Measurements from ENCODE around the gene RTN1.

The RTN1 gene

DNA sequence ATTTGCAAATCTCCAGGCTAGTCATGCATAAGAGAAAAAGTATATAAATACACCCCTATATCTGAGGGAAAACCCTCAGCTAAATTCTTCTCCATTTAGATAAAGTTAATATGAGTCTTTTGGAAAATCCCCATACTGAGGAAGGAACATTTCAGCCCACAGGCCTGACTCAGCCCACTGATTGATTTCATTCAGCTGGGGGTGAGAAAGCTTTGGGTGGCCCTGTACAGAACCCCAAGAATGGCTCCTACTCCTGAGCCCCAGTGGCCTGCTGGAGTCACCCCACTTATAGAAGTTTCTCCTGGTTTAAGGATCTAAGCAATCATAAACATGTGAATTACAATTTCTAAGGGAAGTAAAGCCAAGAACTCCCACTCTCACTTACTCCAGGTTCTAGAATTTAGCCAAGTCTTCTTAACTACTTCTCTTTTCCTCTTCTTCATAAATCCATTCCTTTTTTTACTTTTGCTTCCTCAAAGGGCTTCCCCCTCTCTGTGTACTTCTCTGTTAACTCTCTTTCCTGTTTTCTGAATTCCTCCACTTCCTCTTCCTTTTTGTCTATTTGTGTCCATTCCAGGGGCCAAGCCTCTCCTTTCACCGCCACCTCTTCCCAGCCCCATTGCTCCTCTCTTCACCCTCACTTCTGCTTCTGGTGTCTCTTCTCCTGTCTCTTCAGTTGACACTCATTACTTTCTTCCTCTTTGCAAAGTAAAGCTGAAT, 21.0 kb downstream of the RTN1 start:
- TF ChIP-seq, protein P1, sequence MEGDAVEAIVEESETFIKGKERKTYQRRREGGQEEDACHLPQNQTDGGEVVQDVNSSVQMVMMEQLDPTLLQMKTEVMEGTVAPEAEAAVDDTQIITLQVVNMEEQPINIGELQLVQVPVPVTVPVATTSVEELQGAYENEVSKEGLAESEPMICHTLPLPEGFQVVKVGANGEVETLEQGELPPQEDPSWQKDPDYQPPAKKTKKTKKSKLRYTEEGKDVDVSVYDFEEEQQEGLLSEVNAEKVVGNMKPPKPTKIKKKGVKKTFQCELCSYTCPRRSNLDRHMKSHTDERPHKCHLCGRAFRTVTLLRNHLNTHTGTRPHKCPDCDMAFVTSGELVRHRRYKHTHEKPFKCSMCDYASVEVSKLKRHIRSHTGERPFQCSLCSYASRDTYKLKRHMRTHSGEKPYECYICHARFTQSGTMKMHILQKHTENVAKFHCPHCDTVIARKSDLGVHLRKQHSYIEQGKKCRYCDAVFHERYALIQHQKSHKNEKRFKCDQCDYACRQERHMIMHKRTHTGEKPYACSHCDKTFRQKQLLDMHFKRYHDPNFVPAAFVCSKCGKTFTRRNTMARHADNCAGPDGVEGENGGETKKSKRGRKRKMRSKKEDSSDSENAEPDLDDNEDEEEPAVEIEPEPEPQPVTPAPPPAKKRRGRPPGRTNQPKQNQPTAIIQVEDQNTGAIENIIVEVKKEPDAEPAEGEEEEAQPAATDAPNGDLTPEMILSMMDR (IDR thresholded peaks at IDR 0.05; ENCODE audit: low read depth, low read length), result no peak
- no peak for TF ChIP-seq MYC (IDR thresholded peaks at IDR 0.05; ENCODE audit: low read depth, low read length)
- TF ChIP-seq POLR2A (IDR thresholded peaks at IDR 0.05; ENCODE audit: extremely low read depth, insufficient read length), result no peak
- TF ChIP-seq, protein P2, sequence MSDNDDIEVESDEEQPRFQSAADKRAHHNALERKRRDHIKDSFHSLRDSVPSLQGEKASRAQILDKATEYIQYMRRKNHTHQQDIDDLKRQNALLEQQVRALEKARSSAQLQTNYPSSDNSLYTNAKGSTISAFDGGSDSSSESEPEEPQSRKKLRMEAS (IDR thresholded peaks at IDR 0.05; ENCODE audit: low read depth, low read length), result no peak
- no peak overlapping the region for H3K4me3 ChIP-seq (ENCODE audit: low read depth, low read length)
- DNase-seq (ENCODE audit: low read depth), result peak; percentile 2

DNA sequence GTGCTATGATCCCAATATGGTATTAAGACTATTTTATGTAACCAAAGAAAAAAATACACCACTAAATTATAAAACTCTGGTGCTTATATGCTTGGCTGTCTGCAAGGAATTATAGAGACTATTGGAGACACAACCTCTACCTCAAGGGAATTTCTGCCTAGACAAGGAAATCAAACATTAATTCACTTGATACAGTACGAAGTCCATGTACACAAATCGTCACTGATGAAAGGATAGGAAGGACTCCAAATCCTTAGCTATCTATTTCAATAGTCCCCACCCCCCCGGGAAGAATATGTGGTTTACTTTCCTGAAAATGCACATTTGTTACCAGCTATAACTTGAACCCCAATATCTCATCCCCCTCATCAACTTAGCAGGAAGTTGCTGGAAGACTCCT, 21.9 kb downstream of the RTN1 start:
- DNase-seq (ENCODE audit: low read depth), result no peak
- TF ChIP-seq, protein P2 (IDR thresholded peaks at IDR 0.05; ENCODE audit: low read depth, low read length), result no peak
- TF ChIP-seq, protein P1 (IDR thresholded peaks at IDR 0.05; ENCODE audit: low read depth, low read length), result no peak
- TF ChIP-seq MYC (IDR thresholded peaks at IDR 0.05; ENCODE audit: low read depth, low read length) (no peak), POLR2A (IDR thresholded peaks at IDR 0.05; ENCODE audit: extremely low read depth, insufficient read length) (no peak)
- H3K4me3 ChIP-seq (ENCODE audit: low read depth, low read length), result no peak overlapping the region

DNA sequence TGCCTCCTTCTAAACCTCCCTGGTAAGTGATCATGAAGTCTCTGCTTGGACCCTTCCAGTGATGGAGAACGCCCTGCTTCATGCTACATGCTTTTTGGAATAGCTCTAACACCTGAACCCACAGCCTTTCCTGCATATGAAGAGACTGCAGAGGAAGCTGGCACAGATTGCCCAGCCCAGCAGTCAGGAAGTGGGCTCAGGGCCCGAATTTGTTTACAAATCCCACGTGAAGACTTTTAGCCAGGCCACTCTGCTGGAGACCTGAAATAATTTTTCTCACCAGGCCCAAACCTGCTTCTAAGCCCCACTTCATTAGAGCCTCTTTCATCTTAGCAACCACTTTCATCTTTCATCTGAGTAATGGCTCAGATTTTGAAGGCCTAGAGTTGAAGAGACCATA, 22.9 kb downstream of the RTN1 start:
- no peak for TF ChIP-seq MYC (IDR thresholded peaks at IDR 0.05; ENCODE audit: low read depth, low read length)
- TF ChIP-seq, protein P2 (IDR thresholded peaks at IDR 0.05; ENCODE audit: low read depth, low read length), result no peak
- TF ChIP-seq, protein P1 (IDR thresholded peaks at IDR 0.05; ENCODE audit: low read depth, low read length), result no peak
- TF ChIP-seq POLR2A (IDR thresholded peaks at IDR 0.05; ENCODE audit: extremely low read depth, insufficient read length), result no peak
- H3K4me3 ChIP-seq (ENCODE audit: low read depth, low read length), result no peak overlapping the region
- DNase-seq (ENCODE audit: low read depth), result no peak

DNA sequence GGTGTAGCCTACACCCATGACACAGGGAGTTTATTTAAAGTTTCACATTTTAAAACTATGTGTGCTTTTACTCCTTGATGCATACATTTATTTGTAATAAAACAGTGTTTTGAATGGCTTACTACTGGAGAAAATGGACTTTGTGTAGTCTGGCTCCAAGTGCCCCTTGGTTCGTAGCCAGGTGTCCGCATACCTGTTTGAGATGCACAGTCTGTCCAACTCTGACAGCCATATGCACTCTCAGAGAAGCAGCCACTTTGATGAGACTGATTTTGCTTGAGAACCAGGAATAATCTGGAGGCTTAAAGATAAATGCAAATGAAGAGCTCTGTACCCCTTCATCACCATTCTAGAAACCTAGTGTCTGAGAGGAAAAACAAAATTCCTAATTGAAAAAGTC, 24.0 kb downstream of the RTN1 start:
- no peak for DNase-seq (ENCODE audit: low read depth)
- H3K4me3 ChIP-seq (ENCODE audit: low read depth, low read length), result no peak overlapping the region
- TF ChIP-seq POLR2A (IDR thresholded peaks at IDR 0.05; ENCODE audit: extremely low read depth, insufficient read length) (no peak), MYC (IDR thresholded peaks at IDR 0.05; ENCODE audit: low read depth, low read length) (no peak)
- TF ChIP-seq, protein P2 (IDR thresholded peaks at IDR 0.05; ENCODE audit: low read depth, low read length), result no peak
- TF ChIP-seq, protein P1 (IDR thresholded peaks at IDR 0.05; ENCODE audit: low read depth, low read length), result no peak

DNA sequence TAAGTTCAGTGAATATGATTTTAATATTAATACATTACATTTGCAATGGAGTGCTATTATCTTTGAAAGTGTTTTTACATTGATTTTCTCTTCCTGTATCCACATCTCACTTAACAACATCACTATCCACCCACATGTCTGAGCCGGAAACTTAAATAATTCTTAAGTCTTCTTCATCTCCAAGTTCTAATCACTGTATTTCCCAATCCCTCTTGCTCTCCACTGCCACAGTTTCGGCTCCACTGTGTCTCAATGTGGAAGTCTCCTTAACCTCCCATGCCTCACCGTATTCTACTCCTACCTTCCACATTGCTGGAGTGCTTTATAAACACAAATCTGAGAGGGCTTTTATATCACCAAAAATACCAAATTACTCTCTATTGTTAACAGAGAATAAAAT, 25.3 kb downstream of the RTN1 start:
- no peak for DNase-seq (ENCODE audit: low read depth)
- no peak for TF ChIP-seq POLR2A (IDR thresholded peaks at IDR 0.05; ENCODE audit: extremely low read depth, insufficient read length)
- TF ChIP-seq, protein P2 (IDR thresholded peaks at IDR 0.05; ENCODE audit: low read depth, low read length), result no peak
- TF ChIP-seq MYC (IDR thresholded peaks at IDR 0.05; ENCODE audit: low read depth, low read length), result no peak
- TF ChIP-seq, protein P1 (IDR thresholded peaks at IDR 0.05; ENCODE audit: low read depth, low read length), result no peak
- no peak overlapping the region for H3K4me3 ChIP-seq (ENCODE audit: low read depth, low read length)

Measured in NB4 (cell line).